IMR-90 (cell line): ENCODE data around the gene IFNA14. TPM values are rescaled to one million over a fixed set of nuclear protein-coding genes. Genes with fewer than 3 reads are reported as not detected.
"Not testable (repeated sequence)": the region's sequence is repeated elsewhere in the genome, so short reads cannot be mapped to it uniquely, and the experiment has no call there.

Experiments used
- ATAC-seq: fragments of 200-7000 bp; cut with Tn5 transposase; 2 replicates; pipeline ENCODE4 v1.9.1; 2020; ENCODE audit warnings: low read depth, mild to moderate bottlenecking, moderate library complexity
- BruUV-seq: library from RNA; stranded (reverse); fragments of 400-500 nt; replicated peaks from 2 replicates; lab custom pipeline; 2021; lab: Mats Ljungman, UMichigan
- CTCF ChIA-PET: fragments of 300-600 bp; formaldehyde crosslinking; extraction: SDS; loops from one replicate; lab custom pipeline; 2021; ENCODE audit warnings: antibody characterized with exemption; lab: Yijun Ruan, JAX
- POLR2A ChIA-PET: fragments of 300-600 bp; sonication (Branson Sonifier 250); formaldehyde crosslinking; loops from one replicate; lab custom pipeline; 2022; ENCODE audit warnings: antibody characterized with exemption; ENCODE audit not compliant: unreplicated experiment; lab: Charles Lee
- DNase-seq: peaks from one replicate; pipeline ENCODE4 v3.0.0; 2013
- H2AFZ ChIP-seq: replicated peaks from 2 replicates; pipeline ENCODE3; 2013; ENCODE audit warnings: low read length, mild to moderate bottlenecking; ENCODE audit not compliant: poor library complexity
- H2AK5ac ChIP-seq: 2 replicates; pipeline ENCODE4 v1.6.1; 2013; ENCODE audit warnings: low read depth, low read length, inconsistent platforms
- H2AK9ac ChIP-seq: replicated peaks from 2 replicates; pipeline ENCODE3; 2013; ENCODE audit warnings: mild to moderate bottlenecking, low read depth, low read length, moderate library complexity; ENCODE audit not compliant: poor library complexity
- H2BK120ac ChIP-seq: 2 replicates; pipeline ENCODE4 v1.6.1; 2013; ENCODE audit warnings: low read depth, low read length, inconsistent platforms
- H2BK15ac ChIP-seq: 3 replicates; pipeline ENCODE4 v1.6.1; 2013; ENCODE audit warnings: low read depth, low read length, inconsistent platforms
- H2BK20ac ChIP-seq: 2 replicates; pipeline ENCODE4 v1.6.1; 2013; ENCODE audit warnings: low read depth, mild to moderate bottlenecking, inconsistent platforms, low read length, moderate library complexity
- H2BK5ac ChIP-seq: 2 replicates; pipeline ENCODE4 v1.6.1; 2013; ENCODE audit warnings: mild to moderate bottlenecking, low read depth, low read length, inconsistent platforms; ENCODE audit not compliant: poor library complexity, severe bottlenecking
- H3K14ac ChIP-seq: replicated peaks from 2 replicates; pipeline ENCODE4 v1.6.1; 2013; ENCODE audit warnings: low read depth, low read length, inconsistent platforms
- H3K18ac ChIP-seq: 2 replicates; pipeline ENCODE4 v1.6.1; 2013; ENCODE audit warnings: low read depth, low read length, control low read depth
- H3K23ac ChIP-seq: 2 replicates; pipeline ENCODE4 v1.6.1; 2013; ENCODE audit warnings: low read depth, low read length, inconsistent platforms
- H3K27ac ChIP-seq: 2 replicates; pipeline ENCODE4 v1.5.1; 2013; ENCODE audit warnings: mild to moderate bottlenecking, control low read depth, low read length; ENCODE audit not compliant: insufficient read depth
- H3K27me3 ChIP-seq: 2 replicates; pipeline ENCODE4 v1.6.1; 2013; ENCODE audit warnings: low read length; ENCODE audit not compliant: control insufficient read depth, insufficient read depth
- H3K36me3 ChIP-seq: 2 replicates; pipeline ENCODE4 v1.6.1; 2013; ENCODE audit warnings: low read length, mixed read lengths; ENCODE audit not compliant: control insufficient read depth, insufficient read depth
- H3K4ac ChIP-seq: 2 replicates; pipeline ENCODE4 v1.6.1; 2013; ENCODE audit warnings: low read depth, low read length, inconsistent platforms
- H3K4me1 ChIP-seq: 2 replicates; pipeline ENCODE4 v1.6.1; 2013; ENCODE audit warnings: low read length, mixed read lengths; ENCODE audit not compliant: control insufficient read depth, insufficient read depth
- H3K4me2 ChIP-seq: 2 replicates; pipeline ENCODE4 v1.6.1; 2013; ENCODE audit warnings: low read depth, mild to moderate bottlenecking, control low read depth, low read length, moderate library complexity
- H3K4me3 ChIP-seq: 2 replicates; pipeline ENCODE4 v1.5.1; 2013; ENCODE audit warnings: low read depth, mild to moderate bottlenecking, control low read depth, low read length, moderate library complexity; ENCODE audit not compliant: insufficient read depth
- H3K56ac ChIP-seq: 2 replicates; pipeline ENCODE4 v1.6.1; 2013; ENCODE audit warnings: low read length, inconsistent platforms; ENCODE audit not compliant: insufficient read depth; ENCODE audit errors: extremely low read depth
- H3K79me1 ChIP-seq, 2 experiments: 2 replicates each; pipeline ENCODE4 v1.6.1; 2013; ENCODE audit warnings: low read length in 2 of 2, inconsistent platforms in 1 of 2, low read depth in 1 of 2
- H3K9ac ChIP-seq: 2 replicates; pipeline ENCODE4 v1.6.1; 2013; ENCODE audit warnings: low read depth, low read length, control low read depth
- H3K9me1 ChIP-seq: 2 replicates; pipeline ENCODE4 v1.6.1; 2013; ENCODE audit warnings: low read length, inconsistent platforms; ENCODE audit not compliant: insufficient read depth
- H3K9me3 ChIP-seq: 2 replicates; pipeline ENCODE4 v1.6.1; 2013; ENCODE audit warnings: low read length; ENCODE audit not compliant: control insufficient read depth, insufficient read depth
- H4K20me1 ChIP-seq: 2 replicates; pipeline ENCODE4 v1.6.1; 2013; ENCODE audit warnings: low read length, inconsistent platforms; ENCODE audit not compliant: insufficient read depth
- H4K5ac ChIP-seq: 2 replicates; pipeline ENCODE4 v1.6.1; 2013; ENCODE audit warnings: mild to moderate bottlenecking, low read depth, low read length, control low read depth
- H4K8ac ChIP-seq, 2 experiments: 2 replicates each; pipeline ENCODE4 v1.6.1; 2013; ENCODE audit warnings: low read depth in 2 of 2, low read length in 2 of 2, control low read depth in 1 of 2, inconsistent platforms in 1 of 2
- H4K91ac ChIP-seq: 2 replicates; pipeline ENCODE4 v1.6.1; 2013; ENCODE audit warnings: low read depth, low read length, inconsistent platforms; ENCODE audit not compliant: insufficient read depth
- ELK1 ChIP-seq: fragments of 150-350 bp; IDR thresholded peaks from 2 replicates; pipeline ENCODE4 v1.6.1; 2016; ENCODE audit warnings: low read depth, mild to moderate bottlenecking, low read length, moderate library complexity, borderline replicate concordance
- MAZ ChIP-seq: IDR thresholded peaks from 2 replicates; pipeline ENCODE4 v1.6.1; 2012; ENCODE audit warnings: low read depth, mild to moderate bottlenecking, low read length, improper control_type of control experiment, moderate library complexity, borderline replicate concordance
- MXI1 ChIP-seq: IDR thresholded peaks from 2 replicates; pipeline ENCODE4 v1.6.1; 2012; ENCODE audit warnings: low read depth, mild to moderate bottlenecking, low read length, moderate library complexity, borderline replicate concordance
- RAD21 ChIP-seq: IDR thresholded peaks from 2 replicates; pipeline ENCODE4 v1.6.1; 2012; ENCODE audit warnings: low read length, improper control_type of control experiment
- WGBS, 2 experiments: methylation state at CpG; one replicate each; pipeline versions ENCODE4 v1.1.5 to v1.1.7; 2013; ENCODE audit warnings: missing lambda C conversion rate in 2 of 2; ENCODE audit not compliant: insufficient read length in 1 of 2; ENCODE audit errors: extremely low coverage in 2 of 2; 5-methylcytosine and 5-hydroxymethylcytosine counted together
- dilution Hi-C: fragments of 300-500 bp; cut with HindIII; formaldehyde crosslinking; loops from one replicate; pipeline ENCODE4 v1.14.3; 2018; ENCODE audit warnings: low sequenced_read_pairs; ENCODE audit not compliant: unreplicated experiment
- in situ Hi-C: fragments of 300-500 bp; cut with MboI; formaldehyde crosslinking; loops from 3 replicates; pipeline ENCODE4 v1.14.3; 2019; ENCODE audit warnings: low sequenced_read_pairs, inconsistent platforms, mixed read lengths
- intact Hi-C: fragments of 100-400 bp; cut with micrococcal nuclease; formaldehyde crosslinking; loops from 2 replicates; pipeline ENCODE4 v1.10.0; 2022
- polyA plus RNA-seq, 3 experiments: library from polyadenylated mRNA; depleted of rRNA; stranded (reverse); fragments of >200 nt; gene quantifications; 2 replicates each; pipeline ENCODE4 v1.2.3, GENCODE V29; 2012; ENCODE audit warnings: low replicate concordance in 1 of 3
- total RNA-seq: library from RNA; depleted of rRNA; stranded (reverse); fragments of >200 nt; gene quantifications from 2 replicates; pipeline ENCODE4 v1.2.3, GENCODE V29; 2012

IFNA14 gene
- total and polyA plus RNA-seq, 2 of the 4 experiments (the other 2 are of a cell fraction) = not detected

GRCh38 chr9:21205204-21205603 lies 34.6 kb downstream of the IFNA14 start:
- DNase-seq (no peak), ATAC-seq (no peak)
- no peak overlapping the region for H3K23ac ChIP-seq
- intact Hi-C loops = no loop called here
- H2AFZ ChIP-seq = no peak overlapping the region
- no peak overlapping the region for H2BK20ac ChIP-seq
- H3K18ac ChIP-seq = no peak overlapping the region
- no peaks in the 10 kb centered on the region for H3K36me3 ChIP-seq
- H3K14ac ChIP-seq = no peak overlapping the region
- dilution Hi-C loops = no loop called here
- no peak overlapping the region for H2BK120ac ChIP-seq
- CTCF ChIA-PET = no interaction called here
- POLR2A ChIA-PET = no interaction called here
- H3K79me1 ChIP-seq = no peaks in the 10 kb centered on the region
- H3K4ac ChIP-seq = no peak overlapping the region
- H3K4me2 ChIP-seq = no peak overlapping the region
- H2BK15ac ChIP-seq = no peak overlapping the region
- no peak overlapping the region for H3K27ac ChIP-seq
- H4K8ac ChIP-seq = no peak overlapping the region
- no peak overlapping the region for H4K91ac ChIP-seq
- H2BK5ac ChIP-seq = no peak overlapping the region
- H3K9ac ChIP-seq = no peak overlapping the region
- H2AK9ac ChIP-seq = no peak overlapping the region
- no peaks in the 10 kb centered on the region for H3K9me1 ChIP-seq
- BruUV-seq = no TSS peak
- H3K9me3 ChIP-seq = no peaks in the 10 kb centered on the region
- no peak overlapping the region for H3K4me3 ChIP-seq
- H3K27me3 ChIP-seq = no peaks in the 10 kb centered on the region
- TF ChIP-seq MXI1 (no peak), RAD21 (no peak), MAZ (no peak), ELK1 (no peak)
- no peak overlapping the region for H4K5ac ChIP-seq
- no peaks in the 10 kb centered on the region for H3K4me1 ChIP-seq
- no peak overlapping the region for H3K56ac ChIP-seq
- no peaks in the 10 kb centered on the region for H4K20me1 ChIP-seq
- no peak overlapping the region for H2AK5ac ChIP-seq
- in situ Hi-C loops = loop anchor here (25.0 kb wide), 1 partner anchor 582 kb away; no protein-coding TSS in a partner anchor

GRCh38 chr9:21202105-21202504 lies 37.7 kb downstream of the IFNA14 start, which contains the start of gene IFNA7:
TSS of gene IFNA7 (minus strand) at chr9:21202205. CDS start at chr9:21202165, 40 bp downstream.
- H3K9me1 ChIP-seq, intact Hi-C loops: not testable (repeated sequence)
- CTCF ChIA-PET = interaction anchor here (1.0 kb wide), 2 partner anchors 117 to 264 kb away, joined by 3 to 6 read pairs; no protein-coding TSS in a partner anchor

More at GRCh38 chr9:21202105-21202504, 37.7 kb downstream of the IFNA14 start, which contains the start of gene IFNA7:
- H3K18ac ChIP-seq, H2BK120ac ChIP-seq, H4K91ac ChIP-seq, H4K8ac ChIP-seq, H4K20me1 ChIP-seq, H3K56ac ChIP-seq, H3K79me1 ChIP-seq, H3K27ac ChIP-seq, H4K5ac ChIP-seq, H2AK9ac ChIP-seq, H3K9me3 ChIP-seq, H2AFZ ChIP-seq, ATAC-seq, H2BK20ac ChIP-seq, H3K4me2 ChIP-seq, dilution Hi-C loops, DNase-seq, H3K23ac ChIP-seq, H3K4me3 ChIP-seq, BruUV-seq, H2AK5ac ChIP-seq, H2BK5ac ChIP-seq, H3K36me3 ChIP-seq, H3K4me1 ChIP-seq, H3K14ac ChIP-seq, H2BK15ac ChIP-seq, H3K9ac ChIP-seq, H3K4ac ChIP-seq, H3K27me3 ChIP-seq: not testable (repeated sequence)
- no CpG with 5 or more reads among the region's 4 CpGs for WGBS, 2 experiments
- in situ Hi-C loops = loop anchor here (25.0 kb wide), 1 partner anchor 585 kb away; no protein-coding TSS in a partner anchor
- POLR2A ChIA-PET = interaction anchor here (0.6 kb wide), 1 partner anchor 234 kb away, joined by 3 read pairs; no protein-coding TSS in a partner anchor
